Hepatocyte (in vitro differentiated cells): ENCODE results near the gene MAP4K5.

Experiments used
- CTCF ChIP-seq: fragments of 200-600 bp; sonication (generic); IDR thresholded peaks from 2 replicates; pipeline ENCODE4 v1.5.1; 2016; ENCODE audit warnings: antibody characterized with exemption, mild to moderate bottlenecking; ENCODE audit not compliant: poor library complexity
- EZH2phosphoT487 ChIP-seq: fragments of 200-600 bp; sonication (generic); IDR thresholded peaks from one replicate; pipeline ENCODE4 v1.6.1; 2018; ENCODE audit warnings: antibody characterized with exemption, mild to moderate bottlenecking, low read depth, moderate library complexity; ENCODE audit not compliant: unreplicated experiment, severe bottlenecking

- TF ChIP-seq CTCF (no peak), EZH2phosphoT487 (no peak)
Measured at GRCh38 chr14:50475460-50475859, 56.9 kb downstream of the MAP4K5 start.
